GM12801 (cell line): ENCODE data around the gene BMPER.

ENCODE experiments used
- TF ChIP-seq, protein P1 (sequence below): IDR thresholded peaks from one replicate; pipeline ENCODE4 v1.5.1; 2011; ENCODE audit warnings: control low read depth; ENCODE audit not compliant: insufficient read length; ENCODE audit errors: extremely low read depth

The BMPER gene

GRCh38 chr7:33882950-33883670 is 22.2 kb upstream of the BMPER start:
- TF ChIP-seq, protein P1, sequence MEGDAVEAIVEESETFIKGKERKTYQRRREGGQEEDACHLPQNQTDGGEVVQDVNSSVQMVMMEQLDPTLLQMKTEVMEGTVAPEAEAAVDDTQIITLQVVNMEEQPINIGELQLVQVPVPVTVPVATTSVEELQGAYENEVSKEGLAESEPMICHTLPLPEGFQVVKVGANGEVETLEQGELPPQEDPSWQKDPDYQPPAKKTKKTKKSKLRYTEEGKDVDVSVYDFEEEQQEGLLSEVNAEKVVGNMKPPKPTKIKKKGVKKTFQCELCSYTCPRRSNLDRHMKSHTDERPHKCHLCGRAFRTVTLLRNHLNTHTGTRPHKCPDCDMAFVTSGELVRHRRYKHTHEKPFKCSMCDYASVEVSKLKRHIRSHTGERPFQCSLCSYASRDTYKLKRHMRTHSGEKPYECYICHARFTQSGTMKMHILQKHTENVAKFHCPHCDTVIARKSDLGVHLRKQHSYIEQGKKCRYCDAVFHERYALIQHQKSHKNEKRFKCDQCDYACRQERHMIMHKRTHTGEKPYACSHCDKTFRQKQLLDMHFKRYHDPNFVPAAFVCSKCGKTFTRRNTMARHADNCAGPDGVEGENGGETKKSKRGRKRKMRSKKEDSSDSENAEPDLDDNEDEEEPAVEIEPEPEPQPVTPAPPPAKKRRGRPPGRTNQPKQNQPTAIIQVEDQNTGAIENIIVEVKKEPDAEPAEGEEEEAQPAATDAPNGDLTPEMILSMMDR, result no peak

GRCh38 chr7:33883671-33883965 is 21.7 kb upstream of the BMPER start:
- TF ChIP-seq, protein P1, result no peak

DNA sequence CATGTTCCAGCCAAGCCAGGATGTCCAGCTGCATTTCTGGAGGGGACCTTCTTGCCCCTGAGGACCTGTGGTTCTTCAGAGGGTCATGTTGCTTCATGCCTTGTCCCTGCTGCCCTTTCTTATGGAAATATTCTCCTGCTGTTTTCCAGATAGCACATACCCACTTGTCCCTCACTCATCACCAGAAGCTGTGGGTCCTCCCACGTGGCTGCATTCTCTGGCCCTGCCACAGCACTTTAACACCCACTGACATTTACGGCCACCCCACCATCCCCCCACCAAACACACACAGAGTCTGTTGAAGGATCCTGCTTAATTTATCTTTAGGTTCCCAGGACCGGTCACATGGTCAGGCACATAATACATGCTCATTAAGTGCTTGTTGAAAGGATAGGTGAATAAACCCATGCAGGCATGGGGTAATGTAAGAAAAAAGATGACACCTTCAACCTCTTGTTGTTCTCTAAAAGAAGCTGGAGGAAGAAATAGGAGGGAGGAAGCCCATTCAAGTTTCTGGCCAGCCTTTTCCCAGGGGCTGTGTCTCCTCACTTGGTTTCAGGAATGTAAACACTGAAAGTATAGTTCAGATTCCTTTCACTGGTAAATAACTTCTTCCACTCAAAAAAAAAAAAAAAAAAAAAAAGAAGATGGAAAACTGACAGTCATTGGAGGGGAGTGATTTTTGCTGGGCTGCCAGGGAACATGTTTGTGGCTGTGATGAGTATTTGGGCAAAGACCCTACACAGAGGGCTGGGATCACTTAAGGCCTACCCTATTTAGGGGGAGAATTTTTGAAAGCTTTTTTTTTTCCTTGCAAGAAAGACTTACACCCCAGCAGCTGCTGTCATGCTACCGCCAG is 19.8 kb upstream of the BMPER start:
- TF ChIP-seq, protein P1, result no peak

GRCh38 chr7:33886149-33886623 is 19.2 kb upstream of the BMPER start:
- TF ChIP-seq, protein P1, result no peak

GRCh38 chr7:33887266-33887975 is 17.9 kb upstream of the BMPER start:
- TF ChIP-seq, protein P1, result no peak

- TF ChIP-seq, protein P1, result no peak
Observed at GRCh38 chr7:33888166-33888565, 17.2 kb upstream of the BMPER start.

- TF ChIP-seq, protein P1, result no peak
Observed at GRCh38 chr7:33892945-33893344, 12.4 kb upstream of the BMPER start.
